GM10248 (cell line): ENCODE data around the gene PGRMC2.

Experiments used
- CTCF ChIA-PET: fragments of 300-600 bp; sonication (Branson Sonifier 250); formaldehyde crosslinking; extraction: SDS; loops from one replicate; lab custom pipeline; 2021; ENCODE audit warnings: antibody characterized with exemption; lab: Yijun Ruan, JAX
- POLR2A ChIA-PET: fragments of 350-650 bp; sonication (Branson Sonifier 250); formaldehyde crosslinking; extraction: SDS; loops from one replicate; lab custom pipeline; 2020; ENCODE audit warnings: antibody characterized with exemption; lab: Yijun Ruan, JAX
- DNase-seq: peaks from one replicate; pipeline ENCODE4 v3.0.0; 2012; ENCODE audit errors: extremely low spot score
- TF ChIP-seq, protein P1 (sequence below): IDR thresholded peaks from 2 replicates; pipeline ENCODE4 v1.5.1; 2012; ENCODE audit warnings: mild to moderate bottlenecking, low read depth; ENCODE audit errors: extremely low read depth, missing control alignments, control extremely low read depth

Gene PGRMC2

DNA sequence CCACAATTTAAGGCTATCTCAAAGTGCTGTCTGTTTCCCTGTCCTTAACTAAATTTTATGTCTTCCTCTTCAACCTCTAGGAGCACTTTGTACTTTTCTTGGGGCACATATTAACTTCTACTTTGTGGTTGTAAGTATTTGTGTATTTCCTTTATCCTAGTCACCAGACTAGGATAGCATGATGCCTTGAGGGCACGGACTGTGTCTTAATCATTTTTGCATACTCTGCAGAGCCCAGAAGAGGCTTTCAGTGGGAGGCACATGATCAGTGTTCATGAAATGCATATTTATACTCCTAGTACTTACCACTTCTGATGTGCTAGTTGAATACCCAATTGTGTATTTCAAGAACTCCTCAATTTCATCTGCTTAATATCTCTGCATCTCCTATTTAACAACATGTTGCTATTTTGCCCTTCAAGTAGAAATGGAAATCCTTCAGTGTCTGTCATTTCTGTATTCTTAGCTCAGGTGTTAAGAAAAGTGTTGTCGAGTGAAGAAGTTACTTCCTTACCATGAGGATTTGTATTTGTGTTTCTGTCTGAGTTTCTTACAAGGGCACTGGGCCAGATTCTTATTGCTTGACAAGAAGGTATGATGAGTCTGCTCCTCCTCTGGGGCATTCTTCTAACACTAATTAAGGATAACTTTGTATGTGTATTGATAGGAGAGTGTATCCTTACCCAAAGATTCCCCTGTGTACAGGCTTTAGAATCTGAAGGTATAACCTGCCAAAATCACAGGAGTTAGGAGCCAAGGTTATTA, 28.3 kb upstream of the PGRMC2 start:
- TF ChIP-seq, protein P1, sequence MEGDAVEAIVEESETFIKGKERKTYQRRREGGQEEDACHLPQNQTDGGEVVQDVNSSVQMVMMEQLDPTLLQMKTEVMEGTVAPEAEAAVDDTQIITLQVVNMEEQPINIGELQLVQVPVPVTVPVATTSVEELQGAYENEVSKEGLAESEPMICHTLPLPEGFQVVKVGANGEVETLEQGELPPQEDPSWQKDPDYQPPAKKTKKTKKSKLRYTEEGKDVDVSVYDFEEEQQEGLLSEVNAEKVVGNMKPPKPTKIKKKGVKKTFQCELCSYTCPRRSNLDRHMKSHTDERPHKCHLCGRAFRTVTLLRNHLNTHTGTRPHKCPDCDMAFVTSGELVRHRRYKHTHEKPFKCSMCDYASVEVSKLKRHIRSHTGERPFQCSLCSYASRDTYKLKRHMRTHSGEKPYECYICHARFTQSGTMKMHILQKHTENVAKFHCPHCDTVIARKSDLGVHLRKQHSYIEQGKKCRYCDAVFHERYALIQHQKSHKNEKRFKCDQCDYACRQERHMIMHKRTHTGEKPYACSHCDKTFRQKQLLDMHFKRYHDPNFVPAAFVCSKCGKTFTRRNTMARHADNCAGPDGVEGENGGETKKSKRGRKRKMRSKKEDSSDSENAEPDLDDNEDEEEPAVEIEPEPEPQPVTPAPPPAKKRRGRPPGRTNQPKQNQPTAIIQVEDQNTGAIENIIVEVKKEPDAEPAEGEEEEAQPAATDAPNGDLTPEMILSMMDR: no peak
- ChIA-PET POLR2A (no interaction called here), CTCF (no interaction called here)
- DNase-seq: no peak

DNA sequence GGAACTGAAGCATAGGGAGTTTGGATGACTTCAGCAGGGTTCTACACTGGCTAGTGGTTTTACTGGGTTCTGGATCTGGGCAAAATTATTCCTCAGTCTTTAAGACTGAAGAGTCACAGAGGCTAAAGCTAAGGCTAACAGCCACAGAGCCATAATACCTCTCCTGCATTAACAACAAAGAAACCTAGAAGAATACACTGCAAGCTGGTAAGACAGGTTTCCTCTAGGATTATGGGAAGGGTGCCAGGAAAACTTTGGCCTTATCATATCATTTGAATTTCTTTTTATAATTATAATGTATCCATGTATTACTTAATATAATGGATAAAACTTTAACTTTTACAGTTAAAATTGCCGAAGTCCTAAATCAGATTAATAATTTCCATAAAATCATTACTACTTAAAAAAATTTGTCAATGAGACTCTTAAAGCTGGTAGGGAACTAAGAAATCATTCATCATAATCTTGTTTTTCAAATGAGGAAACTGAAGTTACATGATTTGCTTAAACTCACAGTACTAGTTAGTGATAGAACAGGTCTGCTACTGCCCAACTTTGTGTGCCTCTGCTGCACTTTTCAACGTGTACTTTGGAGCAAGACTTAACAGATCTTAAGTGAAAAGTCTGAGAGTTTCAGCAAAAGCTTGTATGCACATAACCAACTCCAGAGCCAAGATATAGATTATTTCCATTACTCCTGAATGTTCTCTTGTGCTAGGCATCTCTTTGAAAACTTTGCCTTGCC, 24.2 kb upstream of the PGRMC2 start:
- ChIA-PET POLR2A (no interaction called here), CTCF (interaction anchor here (0.9 to 2.9 kb wide), 4 partner anchors 10 to 67 kb away, joined by 3 to 10 read pairs (median 6); no protein-coding TSS in a partner anchor)
- DNase-seq: no peak
- TF ChIP-seq, protein P1: no peak

- CTCF ChIA-PET: interaction anchor here (2.5 kb wide), 1 partner anchor 13 kb away, joined by 5 read pairs; no protein-coding TSS in a partner anchor
- DNase-seq: no peak
- POLR2A ChIA-PET: no interaction called here
- TF ChIP-seq, protein P1: no peak
These were observed 22.7 kb upstream of the PGRMC2 start for GRCh38 chr4:128310266-128310697.

GRCh38 chr4:128309585-128309984, 22.0 kb upstream of the PGRMC2 start:
- ChIA-PET CTCF (interaction anchor here (2.5 kb wide), 1 partner anchor 13 kb away, joined by 5 read pairs; no protein-coding TSS in a partner anchor), POLR2A (no interaction called here)
- DNase-seq: no peak
- TF ChIP-seq, protein P1: no peak

DNA sequence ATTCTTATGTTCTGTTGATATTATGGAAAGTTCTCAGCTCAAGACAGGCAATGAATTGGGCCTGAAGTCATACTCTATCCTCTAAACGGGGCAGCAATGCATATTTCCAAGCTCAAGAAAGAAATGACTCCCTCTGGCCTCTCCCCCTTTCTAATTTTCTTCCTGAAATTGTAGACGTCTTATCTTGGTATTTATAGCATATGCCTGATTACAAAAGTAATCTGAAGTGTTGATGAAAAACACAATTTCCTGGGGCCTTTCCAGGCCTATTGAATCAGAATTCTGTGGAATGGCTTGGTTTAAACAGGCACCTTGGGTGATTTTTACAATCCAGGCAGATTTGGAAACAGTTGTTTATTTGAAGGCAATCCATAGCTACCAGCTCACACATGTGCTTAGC, 21.4 kb upstream of the PGRMC2 start:
- TF ChIP-seq, protein P1: no peak
- ChIA-PET CTCF (interaction anchor here (1.1 to 2.5 kb wide), 2 partner anchors 12 to 27 kb away, joined by 3 to 5 read pairs; no protein-coding TSS in a partner anchor), POLR2A (no interaction called here)
- DNase-seq: no peak

GRCh38 chr4:128307123-128307571, 19.5 kb upstream of the PGRMC2 start:
- TF ChIP-seq, protein P1: no peak
- ChIA-PET POLR2A (no interaction called here), CTCF (interaction anchor here (1.1 to 1.6 kb wide), 3 partner anchors 11 to 20 kb away, joined by 3 to 10 read pairs (median 3); no protein-coding TSS in a partner anchor)
- no peak for DNase-seq
